ENCODE data around the gene ADRB2.
"Not testable (repeated sequence)": the region's sequence is repeated elsewhere in the genome, so short reads cannot be mapped to it uniquely, and the experiment has no call there.

DNA sequence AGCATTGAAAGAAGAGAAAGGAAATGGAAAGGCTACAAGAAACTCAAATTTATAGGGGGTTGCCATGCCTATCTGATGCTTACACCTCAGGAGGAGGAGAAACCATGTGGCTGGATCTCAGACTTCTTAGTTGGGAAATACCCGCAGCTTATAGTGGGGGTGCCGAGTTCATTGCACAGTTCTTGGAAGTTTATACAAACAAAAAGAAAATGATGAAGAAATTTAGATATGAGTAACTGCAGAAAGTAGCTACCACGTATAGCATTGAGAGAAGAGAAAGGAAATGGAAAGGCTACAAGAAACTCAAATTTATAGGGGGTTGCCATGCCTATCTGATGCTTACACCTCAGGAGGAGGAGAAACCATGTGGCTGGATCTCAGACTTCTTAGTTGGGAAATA is 23.0 kb upstream of the ADRB2 start:
- TF ChIP-seq, protein P1, sequence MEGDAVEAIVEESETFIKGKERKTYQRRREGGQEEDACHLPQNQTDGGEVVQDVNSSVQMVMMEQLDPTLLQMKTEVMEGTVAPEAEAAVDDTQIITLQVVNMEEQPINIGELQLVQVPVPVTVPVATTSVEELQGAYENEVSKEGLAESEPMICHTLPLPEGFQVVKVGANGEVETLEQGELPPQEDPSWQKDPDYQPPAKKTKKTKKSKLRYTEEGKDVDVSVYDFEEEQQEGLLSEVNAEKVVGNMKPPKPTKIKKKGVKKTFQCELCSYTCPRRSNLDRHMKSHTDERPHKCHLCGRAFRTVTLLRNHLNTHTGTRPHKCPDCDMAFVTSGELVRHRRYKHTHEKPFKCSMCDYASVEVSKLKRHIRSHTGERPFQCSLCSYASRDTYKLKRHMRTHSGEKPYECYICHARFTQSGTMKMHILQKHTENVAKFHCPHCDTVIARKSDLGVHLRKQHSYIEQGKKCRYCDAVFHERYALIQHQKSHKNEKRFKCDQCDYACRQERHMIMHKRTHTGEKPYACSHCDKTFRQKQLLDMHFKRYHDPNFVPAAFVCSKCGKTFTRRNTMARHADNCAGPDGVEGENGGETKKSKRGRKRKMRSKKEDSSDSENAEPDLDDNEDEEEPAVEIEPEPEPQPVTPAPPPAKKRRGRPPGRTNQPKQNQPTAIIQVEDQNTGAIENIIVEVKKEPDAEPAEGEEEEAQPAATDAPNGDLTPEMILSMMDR (IDR thresholded peaks at IDR 0.05): not testable (repeated sequence)
- TF ChIP-seq POLR2AphosphoS5 (IDR thresholded peaks at IDR 0.05): not testable (repeated sequence)

Data from gastroesophageal sphincter (tissue), 3 donors.